GM12878 (cell line): Measurements from ENCODE around the gene RIPK4. TPM values are rescaled to one million over a fixed set of nuclear protein-coding genes. Genes with fewer than 3 reads are reported as not detected.

Experiments used
- ATAC-seq: fragments of 200-7000 bp; cut with Tn5 transposase; 3 replicates; pipeline ENCODE4 v1.9.1; 2020; ENCODE audit warnings: mild to moderate bottlenecking, moderate library complexity
- BruUV-seq: library from RNA; stranded (reverse); fragments of 400-500 nt; replicated peaks from 2 replicates; lab custom pipeline; 2021; lab: Mats Ljungman, UMichigan
- CTCF ChIA-PET: fragments of 300-600 bp; sonication (Branson Sonifier 250); formaldehyde crosslinking; extraction: SDS; loops from one replicate; lab custom pipeline; 2021; ENCODE audit warnings: inconsistent platforms; lab: Yijun Ruan, JAX
- POLR2A ChIA-PET: fragments of 350-600 bp; formaldehyde crosslinking; extraction: SDS; loops from one replicate; lab custom pipeline; 2021; ENCODE audit warnings: inconsistent platforms; lab: Charles Lee
- RAD21 ChIA-PET: fragments of 300-600 bp; sonication (Branson Sonifier 250); formaldehyde crosslinking; loops from one replicate; lab custom pipeline; 2023; ENCODE audit warnings: antibody characterized with exemption; ENCODE audit not compliant: unreplicated experiment; lab: Charles Lee
- SMC1A ChIA-PET: fragments of 300-600 bp; sonication (Branson Sonifier 250); formaldehyde crosslinking; loops from one replicate; lab custom pipeline; 2023; ENCODE audit not compliant: unreplicated experiment, uncharacterized antibody; lab: Charles Lee
- DNase-seq: peaks from one replicate; pipeline ENCODE4 v3.0.0-alpha.2; 2011; ENCODE audit warnings: low read depth, low spot score
- FAIRE-seq: peaks from 3 replicates; lab custom pipeline; 2011; peaks lifted over from hg19 to GRCh38; lab: Jason Lieb, UNC
- H2AFZ ChIP-seq: 2 replicates; pipeline ENCODE4 v1.6.0; 2011; ENCODE audit warnings: low read depth, low read length, control low read depth; ENCODE audit not compliant: control insufficient read depth
- H3K27ac ChIP-seq: 2 replicates; pipeline ENCODE4 v1.5.1; 2011; ENCODE audit warnings: control low read depth; ENCODE audit not compliant: control insufficient read depth, insufficient read depth
- H3K27me3 ChIP-seq, 2 experiments: replicated peaks in 1 of 2; 2 replicates each; pipeline versions ENCODE4 v1.6.0 to v1.6.1; 2011; ENCODE audit warnings: low read length in 1 of 2; ENCODE audit not compliant: control insufficient read depth in 2 of 2, insufficient read depth in 2 of 2
- H3K36me3 ChIP-seq, 2 experiments: 2 replicates each; pipeline ENCODE4 v1.5.1; 2011; ENCODE audit warnings: low read length in 1 of 2; ENCODE audit not compliant: control insufficient read depth in 2 of 2, insufficient read depth in 2 of 2
- H3K4me1 ChIP-seq: 2 replicates; pipeline ENCODE4 v1.6.1; 2011; ENCODE audit warnings: mild to moderate bottlenecking, low read length, moderate library complexity, mixed read lengths; ENCODE audit not compliant: control insufficient read depth, insufficient read depth
- H3K4me2 ChIP-seq: 2 replicates; pipeline ENCODE4 v1.6.0; 2011; ENCODE audit warnings: control low read depth; ENCODE audit not compliant: control insufficient read depth, insufficient read depth
- H3K4me3 ChIP-seq: fragments of 200-600 bp; sonication (generic); 2 replicates; pipeline ENCODE4 v1.5.1; 2016
- H3K79me2 ChIP-seq: 2 replicates; pipeline ENCODE4 v1.6.0; 2011; ENCODE audit warnings: low read length; ENCODE audit not compliant: control insufficient read depth, insufficient read depth
- H3K9ac ChIP-seq: 2 replicates; pipeline ENCODE4 v1.8.0; 2011; ENCODE audit warnings: low read length, control low read depth, mixed read lengths; ENCODE audit not compliant: control insufficient read depth, insufficient read depth
- H3K9me3 ChIP-seq: replicated peaks from 3 replicates; pipeline ENCODE4 v1.5.1; 2011; ENCODE audit warnings: mild to moderate bottlenecking, low read length; ENCODE audit not compliant: control insufficient read depth, insufficient read depth
- H4K20me1 ChIP-seq: 2 replicates; pipeline ENCODE4 v1.6.0; 2011; ENCODE audit not compliant: control insufficient read depth, insufficient read depth
- CREB1 ChIP-seq: IDR thresholded peaks from 2 replicates; pipeline ENCODE4 v1.6.1; 2012; ENCODE audit warnings: low read depth, mild to moderate bottlenecking, inconsistent platforms
- WGBS: methylation state at CpG from one replicate; pipeline ENCODE4 v1.1.6; 2016; ENCODE audit warnings: low lambda C conversion rate; ENCODE audit not compliant: insufficient replicate concordance, insufficient coverage; ENCODE audit errors: missing lambda C conversion rate; 5-methylcytosine and 5-hydroxymethylcytosine counted together
- in situ Hi-C: fragments of 300-500 bp; cut with MboI; formaldehyde crosslinking; loops from 9 replicates; pipeline ENCODE4 v1.14.3; 2018; ENCODE audit warnings: mixed read lengths
- intact Hi-C: fragments of 100-400 bp; cut with micrococcal nuclease; formaldehyde crosslinking; loops from one replicate; pipeline ENCODE4 v1.14.2; 2022; ENCODE audit not compliant: unreplicated experiment
- polyA plus RNA-seq, 11 experiments: library from polyadenylated mRNA; depleted of rRNA in 4 of 11; unstranded in 6 of 11; stranded (reverse) in 5 of 11; fragments of >200 nt; fragmentation: Nextera tagmentation in 4 of 11; fragmentation: Illumina TruSeq in 1 of 11; extraction: Ambion mirVana in 4 of 11; extraction: Trizol in 1 of 11; gene quantifications; 1 replicate in 1 of 11; 2 replicates in 10 of 11; pipeline versions ENCODE4 v1.2.1 to v1.2.3, GENCODE V29; 2011 to 2016; ENCODE audit warnings: inconsistent platforms in 2 of 11, missing spikeins in 2 of 11, low read depth in 1 of 11
- total RNA-seq, 4 experiments: library from RNA; depleted of rRNA in 3 of 4; stranded (reverse); fragments of >200 nt in 3 of 4; fragmentation: Illumina TruSeq in 1 of 4; extraction: Trizol in 1 of 4; gene quantifications; 2 replicates each; pipeline versions ENCODE4 v1.2.1 to v1.2.3, GENCODE V29; 2013 to 2021
- TF ChIP-seq, protein P1 (sequence below): fragments of 450-650 bp; IDR thresholded peaks from 2 replicates; pipeline ENCODE4 v1.6.1; 2017; ENCODE audit warnings: mild to moderate bottlenecking, moderate library complexity

RIPK4 gene
- total and polyA plus RNA-seq, 10 of the 15 experiments (the other 5 are each of a cell fraction or from before 2014, with no cell fraction given), result 0.05 TPM; not detected in 9

DNA sequence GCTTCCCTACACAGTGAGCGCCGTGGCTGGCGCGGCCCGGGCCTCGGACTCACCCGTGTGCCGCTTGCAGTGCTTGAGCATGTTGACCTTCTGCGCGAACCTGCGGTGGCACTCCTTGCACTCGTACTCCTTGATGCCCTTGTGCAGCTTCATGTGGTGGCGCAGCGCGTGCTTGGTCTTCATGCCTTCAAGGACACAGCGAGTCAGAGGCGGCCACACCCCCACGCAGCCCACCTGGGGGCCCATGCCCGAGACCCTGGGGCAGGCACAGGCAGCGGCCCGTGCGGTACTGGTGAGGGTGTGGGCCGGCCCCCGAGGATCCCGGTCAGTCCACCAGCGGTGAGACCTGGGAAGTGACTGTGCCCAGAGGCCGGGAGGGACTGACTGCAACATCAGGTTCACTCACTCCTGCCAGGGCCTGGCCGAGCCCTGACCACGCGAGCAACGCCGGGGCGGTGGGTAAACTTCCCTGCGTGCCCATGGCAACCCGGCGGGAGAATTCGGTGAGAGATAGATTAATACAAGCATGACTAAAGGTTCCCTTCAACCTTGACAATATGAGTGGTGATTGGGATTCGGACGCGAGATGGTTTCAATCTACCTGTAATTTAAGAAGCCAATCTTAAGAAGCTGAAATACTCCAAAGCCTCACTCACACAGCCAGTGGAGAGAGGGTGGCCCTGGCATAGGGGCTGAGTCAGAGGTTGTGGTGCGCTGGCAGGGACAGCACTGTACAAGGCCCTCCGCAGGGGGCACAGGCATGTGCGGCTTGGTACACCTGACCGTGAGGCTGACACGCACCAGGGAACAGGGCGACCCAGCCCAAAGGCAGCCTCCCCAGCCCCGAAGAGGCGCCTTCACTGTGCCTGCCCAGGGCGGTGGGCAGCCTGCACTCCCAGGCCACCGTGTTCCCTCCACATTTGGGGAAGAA, 49.1 kb upstream of the RIPK4 start:
- no peak; the same call in 2 of the 3 replicates for ATAC-seq
- H3K27ac ChIP-seq, result no peak overlapping the region
- intact Hi-C loops, result loop anchor here (1.0 to 5.0 kb wide), 2 partner anchors 46 to 292 kb away; no protein-coding TSS in a partner anchor
- no peak overlapping the region for H3K9ac ChIP-seq
- H4K20me1 ChIP-seq, result no peaks in the 10 kb centered on the region
- CTCF ChIA-PET, result interaction anchor here (0.7 to 3.3 kb wide), 37 partner anchors 9 to 534 kb away, joined by 3 to 48 read pairs (median 5); partner anchors contain the start of gene PRDM15
- no peaks in the 10 kb centered on the region for H3K79me2 ChIP-seq
- no peak for FAIRE-seq
- H3K4me2 ChIP-seq, result no peak overlapping the region
- in situ Hi-C loops, result no loop called here
- WGBS, result 94% methylated on average over 50 of the region's 50 CpGs
- H3K9me3 ChIP-seq, result no peaks in the 10 kb centered on the region
- TF ChIP-seq CREB1, result no peak
- TF ChIP-seq, protein P1, sequence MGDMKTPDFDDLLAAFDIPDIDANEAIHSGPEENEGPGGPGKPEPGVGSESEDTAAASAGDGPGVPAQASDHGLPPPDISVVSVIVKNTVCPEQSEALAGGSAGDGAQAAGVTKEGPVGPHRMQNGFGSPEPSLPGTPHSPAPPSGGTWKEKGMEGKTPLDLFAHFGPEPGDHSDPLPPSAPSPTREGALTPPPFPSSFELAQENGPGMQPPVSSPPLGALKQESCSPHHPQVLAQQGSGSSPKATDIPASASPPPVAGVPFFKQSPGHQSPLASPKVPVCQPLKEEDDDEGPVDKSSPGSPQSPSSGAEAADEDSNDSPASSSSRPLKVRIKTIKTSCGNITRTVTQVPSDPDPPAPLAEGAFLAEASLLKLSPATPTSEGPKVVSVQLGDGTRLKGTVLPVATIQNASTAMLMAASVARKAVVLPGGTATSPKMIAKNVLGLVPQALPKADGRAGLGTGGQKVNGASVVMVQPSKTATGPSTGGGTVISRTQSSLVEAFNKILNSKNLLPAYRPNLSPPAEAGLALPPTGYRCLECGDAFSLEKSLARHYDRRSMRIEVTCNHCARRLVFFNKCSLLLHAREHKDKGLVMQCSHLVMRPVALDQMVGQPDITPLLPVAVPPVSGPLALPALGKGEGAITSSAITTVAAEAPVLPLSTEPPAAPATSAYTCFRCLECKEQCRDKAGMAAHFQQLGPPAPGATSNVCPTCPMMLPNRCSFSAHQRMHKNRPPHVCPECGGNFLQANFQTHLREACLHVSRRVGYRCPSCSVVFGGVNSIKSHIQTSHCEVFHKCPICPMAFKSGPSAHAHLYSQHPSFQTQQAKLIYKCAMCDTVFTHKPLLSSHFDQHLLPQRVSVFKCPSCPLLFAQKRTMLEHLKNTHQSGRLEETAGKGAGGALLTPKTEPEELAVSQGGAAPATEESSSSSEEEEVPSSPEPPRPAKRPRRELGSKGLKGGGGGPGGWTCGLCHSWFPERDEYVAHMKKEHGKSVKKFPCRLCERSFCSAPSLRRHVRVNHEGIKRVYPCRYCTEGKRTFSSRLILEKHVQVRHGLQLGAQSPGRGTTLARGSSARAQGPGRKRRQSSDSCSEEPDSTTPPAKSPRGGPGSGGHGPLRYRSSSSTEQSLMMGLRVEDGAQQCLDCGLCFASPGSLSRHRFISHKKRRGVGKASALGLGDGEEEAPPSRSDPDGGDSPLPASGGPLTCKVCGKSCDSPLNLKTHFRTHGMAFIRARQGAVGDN, result no peak
- H3K4me3 ChIP-seq, result no peak overlapping the region
- DNase-seq, result no peak
- POLR2A ChIA-PET, result interaction anchor here (0.7 kb wide), 1 partner anchor 38 kb away, joined by 4 read pairs; no protein-coding TSS in a partner anchor
- peaks cover 9 to 19% of the 10 kb centered on the region in 2 experiments; a peak in 3 of 4 replicates for H3K36me3 ChIP-seq
- no TSS peak for BruUV-seq
- H2AFZ ChIP-seq, result no peak overlapping the region
- SMC1A ChIA-PET, result interaction anchor here (0.6 to 2.6 kb wide), 24 partner anchors 18 to 720 kb away, joined by 3 to 46 read pairs (median 6); partner anchors contain the start of gene PRDM15
- no peaks in the 10 kb centered on the region for H3K27me3 ChIP-seq
- H3K4me1 ChIP-seq, result peaks cover 5% of the 10 kb centered on the region; the same call in 1 of the 2 replicates
- RAD21 ChIA-PET, result interaction anchor here (0.7 to 2.2 kb wide), 26 partner anchors 18 to 532 kb away, joined by 3 to 43 read pairs (median 4); no protein-coding TSS in a partner anchor
